NCI-H187 treated with DMSO at 0.1 percent for 48 hours (cell line): ENCODE results near the gene ZDHHC7.

Experiments used
- DNase-seq: peaks from one replicate; lab custom pipeline; 2025; lab: John Stamatoyannopoulos, UW

The ZDHHC7 gene

DNA sequence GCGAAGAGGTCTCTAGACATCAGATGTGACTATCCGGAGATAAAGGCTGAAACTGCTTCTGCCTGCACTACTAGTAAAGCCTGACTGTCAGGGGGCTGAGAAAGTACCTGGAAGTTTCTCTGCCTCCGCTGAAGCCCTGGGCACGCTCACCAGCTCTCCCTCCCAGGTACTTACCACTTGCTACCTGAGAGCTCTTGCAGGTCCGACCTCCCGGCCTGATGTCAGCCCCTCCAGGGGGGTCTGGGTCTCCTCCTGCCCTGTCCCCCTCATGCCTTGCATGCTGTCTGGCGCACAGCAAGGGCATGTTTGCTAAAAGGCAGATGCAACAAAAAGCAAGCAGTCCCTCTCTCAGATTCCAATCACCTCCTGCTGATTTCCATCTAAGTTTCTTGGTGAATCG lies 17.4 kb downstream of the ZDHHC7 start:
- DNase-seq, result no peak

DNA sequence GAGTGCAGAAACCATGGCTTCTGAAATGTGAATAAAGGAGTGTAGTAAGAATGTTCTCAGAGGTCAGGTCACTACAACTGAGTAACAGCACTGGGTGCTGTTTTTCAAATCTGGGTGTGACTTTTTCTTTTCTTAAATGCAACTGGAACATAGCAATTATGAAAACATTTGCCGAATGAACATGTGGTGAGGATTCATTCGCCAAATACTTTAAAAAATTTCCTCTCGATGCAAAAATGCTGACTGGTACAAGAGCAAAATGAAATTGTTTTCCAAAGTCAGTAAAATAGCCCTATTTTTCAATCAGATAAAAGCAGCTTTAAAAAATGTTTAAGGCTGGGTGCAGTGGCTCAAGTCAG lies 18.6 kb downstream of the ZDHHC7 start:
- no peak for DNase-seq

DNA sequence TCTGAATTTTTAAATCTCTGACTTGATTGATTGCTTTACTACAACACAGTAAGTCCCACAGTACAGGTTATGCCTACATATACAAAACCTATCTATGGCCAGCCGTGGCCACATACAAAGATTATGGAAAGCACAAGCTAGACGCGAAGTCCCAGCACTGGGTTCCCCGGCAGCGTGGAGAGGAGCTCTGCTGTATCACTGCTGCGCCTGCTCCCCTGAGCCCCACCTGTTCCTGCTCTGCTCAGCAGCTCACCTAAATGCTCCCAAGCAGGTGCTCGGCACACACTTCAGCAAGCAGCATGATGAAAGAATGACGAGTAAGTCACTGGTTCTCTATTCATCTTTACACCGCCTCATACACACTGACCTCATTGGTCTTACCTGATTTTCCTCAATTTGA lies 20.6 kb downstream of the ZDHHC7 start:
- no peak for DNase-seq

DNA sequence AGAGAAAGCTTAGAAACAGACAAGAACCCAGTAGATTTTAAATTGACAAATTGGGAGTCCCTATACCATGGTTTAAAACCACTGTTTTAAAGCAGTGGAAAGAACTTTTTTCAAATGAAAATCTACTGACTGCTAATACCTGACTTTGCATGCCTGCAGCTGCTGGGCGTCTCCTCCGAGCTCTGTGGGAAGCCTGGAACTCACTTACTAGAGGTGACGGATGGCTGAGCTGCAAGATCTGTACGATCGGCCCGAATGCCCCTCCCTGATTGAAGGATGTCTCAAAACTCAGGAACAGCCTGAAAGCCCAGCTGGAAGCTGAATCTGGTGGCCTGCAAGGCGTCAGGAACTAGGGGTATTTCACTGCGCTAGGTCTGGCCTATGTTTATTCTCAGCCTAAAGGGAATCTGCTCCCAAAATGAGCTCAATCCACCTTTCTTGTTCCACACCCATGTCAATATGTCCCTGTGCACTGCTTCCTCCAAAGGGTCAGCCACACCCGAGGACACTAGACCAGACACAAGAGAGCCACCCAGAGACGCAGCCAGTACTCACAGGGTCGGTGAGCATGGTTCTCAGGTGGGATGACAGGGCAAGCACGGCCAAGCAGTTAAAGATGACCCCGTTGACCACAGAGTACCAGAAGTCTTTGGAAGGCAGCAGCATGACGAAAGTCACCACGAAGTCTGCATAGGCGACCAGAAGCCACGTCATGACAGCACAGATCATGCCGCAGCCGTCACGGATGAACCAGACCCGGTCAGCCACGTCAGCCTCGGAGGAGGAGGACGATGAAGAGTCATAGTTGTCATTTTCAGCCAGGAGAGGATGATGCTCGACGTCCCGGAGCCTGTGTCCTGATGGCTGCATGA lies 21.4 kb downstream of the ZDHHC7 start:
- DNase-seq, result no peak

DNA sequence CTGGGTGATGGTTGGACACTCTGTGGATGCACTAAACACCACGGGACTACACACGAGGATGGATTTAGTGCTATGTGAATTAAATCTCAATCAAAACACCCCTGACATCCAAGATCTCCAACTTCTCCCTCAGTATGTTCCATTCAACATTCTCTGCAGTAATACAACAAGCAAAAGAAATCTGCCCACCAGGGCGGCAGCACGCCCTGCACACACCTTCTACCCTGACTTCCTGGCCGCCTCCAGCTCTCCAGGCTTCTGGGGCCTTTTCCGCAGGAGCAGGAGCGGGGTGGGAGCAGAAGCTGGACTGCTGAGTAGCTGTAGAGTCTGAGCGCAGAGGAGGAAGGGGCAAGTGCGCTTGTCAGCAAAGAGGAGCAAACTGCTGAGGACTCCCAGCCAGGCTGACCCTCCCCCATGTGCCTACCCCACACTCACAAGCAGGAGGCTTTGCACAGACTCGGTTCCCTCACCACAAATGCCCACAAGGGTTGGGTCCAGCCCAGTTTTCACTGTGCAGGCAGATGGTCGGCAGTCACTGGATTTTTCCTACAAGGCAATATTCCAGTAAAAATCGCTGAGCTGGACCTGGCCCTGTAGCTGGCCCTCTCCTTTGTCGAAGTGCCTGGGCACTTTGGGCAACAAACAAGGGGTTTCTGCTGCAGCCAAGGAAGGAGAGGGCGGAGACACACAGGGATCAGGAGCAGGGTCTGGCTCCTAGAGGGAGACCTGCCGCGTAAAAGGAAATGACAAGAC lies 22.8 kb downstream of the ZDHHC7 start:
- DNase-seq, result no peak

DNA sequence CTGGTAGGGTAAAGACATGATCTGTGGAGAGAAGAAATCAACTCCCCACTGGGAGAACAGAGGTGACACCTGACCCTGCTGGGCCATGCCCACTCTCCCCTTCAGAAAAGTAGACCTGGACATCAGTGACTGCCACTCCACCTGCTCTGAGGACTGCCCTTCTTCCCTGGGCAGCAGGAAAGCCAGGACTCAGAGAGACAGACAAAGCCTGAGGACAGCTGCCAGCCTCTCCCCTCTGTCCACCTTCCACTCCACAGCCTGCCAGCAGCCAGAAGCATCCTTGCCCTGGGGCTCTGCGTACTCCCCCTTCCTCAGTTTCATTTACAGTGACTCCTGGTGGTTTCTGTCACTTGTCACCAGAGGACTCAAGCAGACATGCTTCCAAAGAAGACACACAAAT lies 24.5 kb downstream of the ZDHHC7 start:
- DNase-seq, result no peak

DNA sequence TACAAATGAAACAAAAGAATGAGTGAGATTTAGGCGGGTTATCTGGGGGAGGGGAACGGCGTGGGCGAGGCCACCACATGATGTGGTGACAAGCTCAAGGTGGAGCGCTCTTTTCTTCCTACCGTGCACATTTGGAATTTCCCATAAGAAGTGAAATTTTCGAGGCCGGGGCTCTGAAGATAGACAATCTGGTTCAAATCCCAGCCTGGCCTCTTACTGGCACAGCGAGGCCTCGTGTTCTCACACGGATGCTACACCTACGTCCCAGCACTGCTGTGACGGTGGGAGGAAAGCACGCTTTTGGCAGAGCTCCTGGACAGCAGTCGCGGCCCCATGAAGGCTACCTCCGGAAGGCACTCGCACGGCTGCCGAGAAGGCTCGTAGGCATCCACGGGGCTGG lies 25.2 kb downstream of the ZDHHC7 start:
- no peak for DNase-seq

DNA sequence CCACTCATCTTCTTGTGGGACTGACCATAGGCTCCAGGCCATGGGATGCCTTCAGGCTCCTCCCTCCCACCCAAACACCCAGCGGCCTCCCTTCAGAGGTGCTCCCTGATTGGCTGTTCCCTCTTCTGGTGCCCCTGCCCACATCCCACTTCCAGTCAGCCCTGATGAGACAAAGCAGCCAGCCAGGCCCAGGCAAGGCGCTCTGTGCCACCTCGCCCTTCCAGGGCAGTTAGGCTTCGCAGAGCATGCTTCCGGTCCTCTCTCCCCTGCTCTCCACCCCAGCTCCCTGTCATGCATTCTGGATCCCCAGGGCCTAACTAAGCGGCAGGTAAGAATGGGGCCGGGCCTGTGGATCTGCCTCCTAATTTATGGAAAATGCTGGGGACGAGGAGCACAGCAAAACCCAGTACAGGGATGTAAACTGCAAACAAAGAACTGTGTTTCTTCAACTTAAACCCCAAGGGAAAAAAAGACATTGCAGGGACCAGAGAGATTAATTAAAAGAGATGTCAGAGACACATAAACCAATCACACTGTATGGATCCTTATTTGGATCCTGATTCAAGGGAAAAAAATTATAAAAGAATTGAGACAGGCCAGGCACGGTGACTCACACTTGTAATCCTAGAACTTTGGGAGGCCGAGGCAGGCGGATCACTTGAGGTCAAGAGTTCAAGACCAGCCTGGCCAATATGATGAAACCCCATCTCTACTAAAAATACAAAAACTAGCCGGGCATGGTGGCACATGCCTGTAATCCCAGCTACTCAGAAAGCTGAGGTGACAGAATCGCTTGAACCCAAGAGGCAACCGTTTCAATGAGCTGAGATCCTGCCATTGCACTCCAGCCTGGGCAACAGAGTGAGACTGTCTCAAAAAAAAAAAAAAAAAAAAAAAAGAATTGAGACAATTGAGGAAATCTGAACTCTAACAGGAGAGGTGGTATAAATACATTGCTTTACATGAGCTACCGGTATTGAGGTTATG lies 26.0 kb downstream of the ZDHHC7 start:
- DNase-seq, result no peak

DNA sequence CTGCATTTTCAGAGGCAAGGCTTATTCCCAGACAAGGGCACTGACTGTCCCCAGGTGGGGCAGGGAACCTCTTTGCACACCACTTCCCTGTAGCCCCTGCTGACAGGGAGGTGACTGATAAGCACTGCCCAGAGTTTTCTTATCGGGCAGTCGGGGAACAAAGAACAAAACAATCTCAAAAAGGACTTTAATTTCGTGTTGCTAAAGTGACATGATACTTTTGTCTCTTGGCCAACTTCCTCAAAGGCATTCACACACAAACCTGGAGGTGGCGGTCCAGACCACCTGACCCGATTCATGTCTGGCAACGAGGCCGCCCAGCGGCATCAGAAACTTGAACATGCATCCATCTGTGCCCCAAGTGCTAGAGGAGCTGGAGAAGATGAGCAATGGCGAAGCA lies 28.9 kb downstream of the ZDHHC7 start:
- no peak for DNase-seq

DNA sequence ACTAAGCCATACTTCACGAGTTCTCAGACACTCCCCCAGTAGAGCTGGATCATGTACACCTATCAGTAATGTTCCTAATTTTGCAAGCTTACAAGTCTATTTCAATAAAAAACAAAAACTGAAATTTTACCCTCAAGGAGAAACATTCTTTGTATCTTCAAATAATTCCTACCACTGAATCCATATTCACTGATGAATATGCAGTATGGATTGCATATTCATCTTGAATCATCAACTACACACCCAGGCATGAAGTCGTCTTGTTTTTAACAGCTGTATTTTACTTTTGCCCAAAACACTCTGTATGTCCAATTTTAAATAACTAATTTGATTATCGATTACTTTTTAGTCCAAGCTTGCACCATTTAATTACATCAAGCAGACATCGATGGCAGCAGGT lies 31.8 kb downstream of the ZDHHC7 start:
- DNase-seq, result no peak

DNA sequence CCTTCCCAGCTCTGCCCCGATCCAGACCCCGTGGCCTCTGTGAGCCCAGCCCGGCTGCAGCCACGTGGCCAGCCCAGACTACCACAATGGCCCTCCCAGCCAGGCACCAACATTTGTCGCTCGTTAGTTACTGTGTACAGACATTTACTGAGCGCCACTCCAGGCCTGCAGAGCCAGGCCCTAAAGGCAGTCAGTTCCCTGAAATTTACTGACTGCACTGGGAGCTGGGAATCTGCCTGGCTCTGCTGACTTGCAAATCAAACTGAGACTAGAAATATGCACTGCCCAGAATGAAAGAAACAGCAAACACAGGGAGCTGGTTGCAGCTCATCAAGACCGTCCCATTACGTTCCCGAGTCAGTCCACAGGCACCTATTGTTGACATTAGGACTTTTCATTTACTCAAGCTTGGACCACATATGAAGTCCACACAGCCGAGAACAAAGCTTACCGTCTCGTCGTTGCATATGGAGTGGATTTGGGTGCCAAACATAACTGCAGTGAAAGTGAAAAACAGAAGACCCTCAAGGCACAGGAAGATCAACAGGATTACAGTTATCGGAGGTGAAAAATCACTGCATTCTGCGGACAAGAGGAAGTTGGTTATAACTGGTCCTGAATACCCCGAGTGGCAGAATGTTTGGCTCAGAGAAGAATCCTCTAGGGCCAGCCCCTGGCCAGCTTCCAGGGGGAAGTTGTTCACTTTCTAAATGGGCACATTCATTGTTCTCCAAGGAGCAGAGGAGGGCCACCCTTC lies 34.5 kb downstream of the ZDHHC7 start:
- DNase-seq, result no peak

DNA sequence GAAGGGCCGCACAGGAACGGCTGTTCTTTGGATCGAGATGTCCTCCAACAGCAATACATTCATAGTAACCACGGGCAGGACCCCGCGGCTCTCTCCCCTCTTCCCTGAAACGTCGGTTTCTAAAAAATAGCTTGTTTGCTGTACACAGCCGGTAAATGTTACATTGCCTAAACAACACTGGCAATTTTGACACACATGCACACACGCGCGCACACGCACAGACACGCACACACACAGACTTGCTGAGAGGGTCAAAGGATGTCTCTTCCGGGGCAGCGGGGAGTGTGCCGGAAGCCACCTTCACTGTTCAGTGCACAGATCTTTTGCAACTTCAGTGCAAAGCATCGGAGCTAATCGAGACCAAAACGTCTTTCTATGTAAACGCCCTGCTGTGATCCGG lies 35.8 kb downstream of the ZDHHC7 start:
- DNase-seq, result no peak

DNA sequence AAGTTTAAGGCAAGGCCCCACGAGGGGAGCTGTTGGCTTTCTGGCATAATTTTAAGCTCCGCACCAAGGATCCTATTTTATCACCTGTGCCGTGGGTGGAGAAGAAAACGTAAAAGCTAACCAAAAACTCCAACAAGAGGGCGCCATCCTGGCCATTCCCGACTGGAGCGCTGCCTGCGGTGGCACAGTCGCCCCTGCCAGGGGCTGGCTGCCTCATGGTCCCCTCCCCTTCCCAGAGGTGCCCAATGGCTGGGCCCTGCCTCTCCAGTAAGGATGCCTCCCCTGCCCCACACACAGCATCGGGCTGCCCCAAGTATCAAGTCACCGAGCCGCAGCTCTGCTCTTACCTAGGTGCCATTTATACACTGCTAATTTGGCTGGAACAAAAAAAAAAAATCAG lies 36.3 kb downstream of the ZDHHC7 start:
- no peak for DNase-seq

DNA sequence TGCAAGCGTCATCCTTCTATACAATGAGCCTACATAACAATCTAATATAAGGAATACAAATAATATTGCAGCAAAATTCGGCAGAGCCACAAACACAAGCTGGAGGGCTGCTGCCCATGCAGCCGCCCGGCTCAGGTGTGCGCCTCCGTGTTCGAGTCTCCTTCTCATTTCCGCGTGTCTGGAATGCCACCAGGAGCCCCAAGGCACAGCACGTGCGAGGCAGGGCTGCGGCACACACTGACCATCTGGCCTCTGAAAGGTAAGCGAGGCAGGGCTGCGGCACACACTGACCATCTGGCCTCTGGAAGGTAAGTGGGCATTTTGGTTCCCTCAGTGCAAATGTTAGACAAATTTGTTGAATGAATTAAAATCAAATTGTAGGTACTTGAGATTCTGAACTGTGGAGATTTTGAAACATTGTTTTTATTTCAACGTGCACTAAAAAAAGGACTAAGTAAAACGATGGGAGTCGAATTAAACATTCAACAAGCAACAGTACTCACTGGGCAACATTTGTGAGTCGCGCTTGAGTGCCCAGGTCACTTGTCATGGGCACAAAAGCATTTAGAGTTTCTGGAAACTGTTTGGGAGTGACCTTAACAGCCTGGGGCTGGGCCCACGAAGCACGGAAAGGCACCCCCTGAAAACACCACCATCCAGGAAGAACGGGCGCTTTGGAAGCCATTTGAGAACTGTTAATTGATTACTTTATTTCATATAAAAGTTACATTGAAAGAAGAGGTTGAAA lies 37.4 kb downstream of the ZDHHC7 start:
- DNase-seq, result no peak

DNA sequence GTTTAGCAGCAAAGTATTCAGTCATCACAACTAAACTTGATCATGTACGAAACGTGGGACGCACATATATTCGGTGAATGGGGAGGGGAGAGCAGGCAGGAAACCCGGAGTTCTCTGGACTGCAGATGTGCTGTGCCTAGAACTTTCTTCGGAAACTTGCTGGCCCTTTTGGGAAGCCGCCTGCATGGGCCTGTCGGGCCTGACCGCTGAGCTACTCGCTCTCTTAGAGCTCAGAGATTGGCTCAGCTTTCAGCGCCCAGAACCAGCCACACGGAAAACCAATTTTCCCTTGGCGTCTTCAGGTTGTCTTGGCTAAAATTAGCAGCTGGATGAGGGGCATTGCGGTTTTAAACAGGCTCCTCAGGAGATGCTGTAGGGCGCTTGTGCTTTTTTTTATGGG lies 38.1 kb downstream of the ZDHHC7 start:
- no peak for DNase-seq

DNA sequence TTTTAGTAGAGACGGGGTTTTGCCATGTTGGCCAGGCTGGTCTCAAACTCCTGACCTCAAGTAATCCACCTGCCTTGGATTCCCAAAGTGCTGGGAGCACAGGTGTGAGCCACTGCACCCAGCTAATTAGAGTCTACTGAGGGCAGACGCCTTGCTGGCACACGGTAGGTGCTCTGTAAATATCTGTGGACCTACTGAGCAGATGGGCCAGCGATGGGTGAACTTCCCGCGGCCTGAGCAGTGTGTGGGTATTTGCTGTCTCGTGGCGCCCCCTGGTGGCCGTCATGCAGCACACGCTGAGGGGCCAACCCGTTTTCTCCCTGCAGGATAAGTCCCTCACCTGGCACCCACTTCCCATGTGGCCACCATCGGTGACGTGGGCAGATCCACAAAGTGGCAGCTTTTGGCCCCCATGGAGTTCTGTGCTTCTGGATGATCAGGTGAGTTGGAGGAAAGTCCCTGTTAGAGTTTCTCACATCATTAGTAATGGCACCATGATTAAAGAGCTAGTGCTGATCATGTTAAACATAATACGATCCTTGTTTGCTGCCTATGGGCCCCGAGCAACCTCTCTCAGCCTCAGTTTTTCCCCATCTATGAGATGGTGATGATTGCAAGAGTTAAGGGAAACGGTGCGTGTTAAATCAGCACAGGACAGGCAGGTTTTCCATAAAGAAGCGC lies 40.7 kb downstream of the ZDHHC7 start:
- no peak for DNase-seq

DNA sequence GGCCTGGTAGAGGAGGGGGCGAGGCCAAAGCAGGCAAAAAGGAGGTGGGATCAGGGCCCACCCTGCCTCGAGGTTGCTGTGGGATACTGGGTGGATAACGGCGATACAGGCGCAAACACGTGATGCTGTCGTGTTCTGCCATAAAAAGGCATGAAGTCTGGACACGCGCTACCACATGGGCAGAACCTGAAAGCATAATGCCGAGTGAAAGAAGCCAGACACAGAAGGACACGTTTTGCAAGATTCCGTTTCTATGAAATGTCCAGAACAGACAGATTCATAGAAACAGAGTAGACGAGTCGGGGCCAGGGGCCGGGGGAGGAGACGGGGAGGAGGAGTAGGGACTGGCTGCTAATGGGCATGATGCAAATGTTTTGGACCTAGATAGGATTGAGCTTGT lies 43.5 kb downstream of the ZDHHC7 start:
- no peak for DNase-seq

DNA sequence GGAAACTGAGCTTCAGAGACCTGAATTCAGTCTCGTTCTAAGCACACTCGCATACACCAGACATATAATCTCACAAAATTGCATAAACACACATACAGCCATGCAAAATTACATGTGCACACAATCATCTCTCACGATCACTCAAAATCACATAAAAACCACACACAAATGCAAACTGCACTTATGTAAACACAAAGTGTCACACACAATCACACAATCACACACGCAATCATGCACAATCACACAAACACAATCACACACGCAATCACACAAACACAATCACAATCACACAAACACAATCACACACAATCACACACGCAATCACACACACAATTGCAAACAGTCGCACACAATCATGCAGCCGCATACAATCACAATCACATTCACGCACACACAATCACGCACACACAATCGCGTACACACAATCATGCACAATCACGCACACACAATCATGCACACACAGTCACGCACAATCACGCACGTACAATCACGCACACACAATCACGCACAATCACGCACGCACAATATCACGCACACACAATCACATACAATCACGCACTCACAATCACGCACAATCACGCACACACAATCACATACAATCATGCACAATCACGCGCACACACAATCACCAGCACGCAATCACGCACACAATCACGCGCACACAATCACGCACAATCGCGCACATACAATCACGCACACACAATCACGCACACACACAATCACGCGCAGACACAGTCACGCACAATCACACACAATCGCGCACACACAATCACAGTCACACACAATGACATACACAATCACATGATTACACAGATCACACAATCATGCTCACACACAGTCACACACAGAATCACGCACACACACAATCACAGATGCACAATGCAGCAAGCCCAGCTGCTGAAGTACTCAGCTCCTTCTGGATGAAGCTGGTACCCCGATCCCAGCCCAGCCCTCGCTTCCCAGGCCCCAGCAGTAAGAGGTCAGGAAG lies 45.6 kb downstream of the ZDHHC7 start:
- DNase-seq, result no peak
